ENCODE measurements around the gene DESI1.
"Not testable (repeated sequence)": the region's sequence is repeated elsewhere in the genome, so short reads cannot be mapped to it uniquely, and the experiment has no call there.

Gene DESI1

DNA sequence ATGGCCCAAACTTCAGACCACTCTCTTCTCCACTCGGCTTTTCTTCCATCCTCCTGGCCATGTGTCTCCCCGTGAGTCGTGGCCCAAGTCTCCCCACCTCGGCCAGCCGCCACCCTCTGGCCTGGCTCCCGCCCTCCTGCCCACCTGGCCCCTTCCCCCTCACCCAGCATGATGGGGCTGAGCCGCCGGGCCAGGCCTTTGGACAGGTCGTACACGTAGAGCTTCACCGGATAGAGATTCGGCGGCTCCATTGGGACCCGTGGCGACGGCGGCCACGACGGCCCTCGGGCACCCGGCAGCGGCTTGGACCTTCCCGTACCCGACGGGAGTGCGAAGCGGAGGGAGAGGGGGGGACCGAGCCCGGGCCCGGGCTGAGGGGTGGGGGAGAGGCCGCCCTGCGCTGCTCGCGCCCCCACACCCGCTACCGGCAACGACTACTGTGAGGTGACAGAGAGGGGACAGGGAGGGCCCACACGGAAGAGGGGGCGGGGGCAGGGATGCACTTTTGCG lies at the start of gene DESI1:
TSS of gene DESI1 (minus strand) at position 455 of the 510 bp plus-strand sequence. CDS start at position 251, 204 bp downstream.
- DNase-seq (ENCODE audit: low spot score): no peak

- DNase-seq (ENCODE audit: low spot score): no peak
Measured at GRCh38 chr22:41668971-41669911, 48.4 kb upstream of the DESI1 start.

DNA sequence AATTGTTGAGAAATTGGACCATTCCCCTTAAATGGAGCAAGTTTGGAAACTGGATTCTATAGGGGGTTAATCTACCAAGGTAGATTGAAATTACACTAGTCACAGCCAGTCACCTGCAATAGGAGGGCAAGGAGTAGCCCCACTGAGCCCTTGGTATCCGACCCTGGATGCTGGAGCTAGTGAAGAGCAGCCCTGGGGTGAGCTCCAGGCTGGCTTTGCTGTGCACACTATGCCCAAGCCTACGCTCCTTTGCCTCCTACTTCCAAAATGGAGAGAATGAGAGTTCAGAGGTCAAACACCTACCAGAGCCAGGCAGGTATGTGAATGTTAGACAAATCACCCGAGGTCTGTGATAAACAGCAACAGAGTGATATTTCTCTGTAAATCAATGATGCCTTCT lies 44.1 kb upstream of the DESI1 start:
- DNase-seq (ENCODE audit: low spot score): no peak

- no peak for DNase-seq (ENCODE audit: low spot score)
Measured at GRCh38 chr22:41664490-41664889, 43.6 kb upstream of the DESI1 start.

DNA sequence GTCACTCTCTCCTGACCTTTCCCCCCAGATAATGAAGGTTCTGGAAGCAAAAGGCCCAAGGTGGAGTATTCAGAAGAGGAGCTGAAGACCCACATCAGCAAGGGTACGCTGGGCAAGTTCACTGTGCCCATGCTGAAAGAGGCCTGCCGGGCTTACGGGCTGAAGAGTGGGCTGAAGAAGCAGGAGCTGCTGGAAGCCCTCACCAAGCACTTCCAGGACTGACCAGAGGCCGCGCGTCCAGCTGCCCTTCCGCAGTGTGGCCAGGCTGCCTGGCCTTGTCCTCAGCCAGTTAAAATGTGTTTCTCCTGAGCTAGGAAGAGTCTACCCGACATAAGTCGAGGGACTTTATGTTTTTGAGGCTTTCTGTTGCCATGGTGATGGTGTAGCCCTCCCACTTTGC lies 42.8 kb upstream of the DESI1 start:
- not testable (repeated sequence) for DNase-seq (ENCODE audit: low spot score)

- DNase-seq (ENCODE audit: low spot score): no peak
Measured at GRCh38 chr22:41661713-41662112, 40.9 kb upstream of the DESI1 start.

GRCh38 chr22:41661088-41661487 lies 40.2 kb upstream of the DESI1 start:
- DNase-seq (ENCODE audit: low spot score): no peak

GRCh38 chr22:41660416-41660815 lies 39.6 kb upstream of the DESI1 start:
- DNase-seq (ENCODE audit: low spot score): no peak

GRCh38 chr22:41659941-41660340 lies 39.1 kb upstream of the DESI1 start:
- DNase-seq (ENCODE audit: low spot score): no peak

GRCh38 chr22:41658869-41659268 lies 38.0 kb upstream of the DESI1 start:
- no peak for DNase-seq (ENCODE audit: low spot score)

- DNase-seq (ENCODE audit: low spot score): no peak
Measured at GRCh38 chr22:41657709-41658108, 36.9 kb upstream of the DESI1 start.

DNA sequence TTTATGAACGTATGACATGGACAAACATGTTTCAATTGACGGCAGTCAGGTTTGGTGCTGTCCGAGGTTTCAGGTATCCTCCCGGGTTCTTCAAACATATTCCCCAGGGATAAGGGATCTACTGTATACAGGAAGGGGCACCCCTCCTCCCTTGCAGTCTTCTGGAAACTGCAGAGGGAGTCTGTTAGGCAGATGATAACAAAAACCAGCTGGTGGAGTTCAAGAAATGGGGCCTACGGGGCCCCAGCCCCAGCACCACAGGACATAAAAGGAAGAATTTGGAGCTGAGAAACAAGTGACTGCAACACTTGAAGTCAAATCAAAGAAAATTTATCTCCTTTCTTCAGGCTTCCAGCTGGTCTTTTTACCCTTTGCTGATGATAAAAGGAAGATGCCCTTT lies 35.7 kb upstream of the DESI1 start:
- peak; percentile 37 for DNase-seq (ENCODE audit: low spot score)

DNA sequence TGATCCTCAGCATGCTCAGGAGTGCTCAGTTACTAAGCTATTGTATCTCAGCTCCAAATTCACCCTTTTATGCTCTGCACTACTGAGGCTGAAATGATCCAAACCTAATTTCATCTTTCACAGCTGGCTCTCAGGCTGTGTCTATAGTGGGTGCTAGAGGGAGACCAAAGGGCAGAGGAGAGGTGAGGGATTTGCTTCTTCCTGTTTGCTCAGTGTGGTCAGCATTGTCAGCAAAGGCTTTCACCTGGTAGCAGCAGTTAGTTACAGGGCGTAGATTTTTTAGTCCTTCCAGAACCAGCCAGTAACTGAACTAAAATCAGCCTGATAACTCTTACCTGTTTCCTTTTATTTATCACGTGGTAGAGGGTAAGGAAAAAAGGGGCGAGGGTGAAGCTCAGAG lies 33.5 kb upstream of the DESI1 start:
- DNase-seq (ENCODE audit: low spot score): no peak

- DNase-seq (ENCODE audit: low spot score): no peak
Measured at GRCh38 chr22:41650821-41651220, 30.0 kb upstream of the DESI1 start.

DNA sequence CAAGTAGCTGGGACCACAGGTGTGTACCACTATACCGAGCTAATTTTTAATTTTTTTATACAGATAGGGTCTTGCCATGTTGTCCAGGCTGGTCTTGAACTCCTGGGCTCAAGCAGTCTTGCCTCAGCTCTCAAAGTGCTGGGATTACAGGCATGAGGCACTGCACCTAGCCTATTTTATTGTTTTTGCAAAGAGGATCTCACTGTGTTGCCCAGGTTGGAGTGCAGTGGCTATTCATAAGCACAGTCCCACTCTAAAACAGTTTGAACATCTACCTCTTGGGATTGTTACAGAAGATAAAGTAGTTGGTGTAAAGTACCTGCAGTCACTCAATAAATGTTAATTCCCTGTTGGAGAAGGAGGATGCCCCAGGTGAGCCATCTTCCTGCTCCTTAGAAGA lies 29.4 kb upstream of the DESI1 start:
- DNase-seq (ENCODE audit: low spot score): no peak

DNA sequence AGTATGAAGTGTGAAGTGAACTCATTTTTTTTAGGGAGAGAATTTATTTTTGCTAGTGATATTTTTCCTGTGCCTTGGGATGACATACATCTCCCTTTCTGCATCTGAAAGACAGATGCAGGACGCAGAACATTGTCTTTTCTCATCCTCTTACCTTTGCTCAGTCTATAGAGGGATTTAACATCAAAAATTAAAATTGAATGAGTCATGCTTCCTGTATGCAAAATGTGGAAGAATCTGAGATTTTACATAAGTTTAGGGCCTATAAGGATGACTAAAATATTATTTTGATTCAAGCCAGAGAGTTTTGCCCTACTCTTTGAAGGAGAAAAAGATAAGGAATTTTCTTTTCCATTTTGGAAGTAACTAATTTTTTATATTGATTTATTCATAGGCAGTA lies 27.6 kb upstream of the DESI1 start:
- no peak for DNase-seq (ENCODE audit: low spot score)

DNA sequence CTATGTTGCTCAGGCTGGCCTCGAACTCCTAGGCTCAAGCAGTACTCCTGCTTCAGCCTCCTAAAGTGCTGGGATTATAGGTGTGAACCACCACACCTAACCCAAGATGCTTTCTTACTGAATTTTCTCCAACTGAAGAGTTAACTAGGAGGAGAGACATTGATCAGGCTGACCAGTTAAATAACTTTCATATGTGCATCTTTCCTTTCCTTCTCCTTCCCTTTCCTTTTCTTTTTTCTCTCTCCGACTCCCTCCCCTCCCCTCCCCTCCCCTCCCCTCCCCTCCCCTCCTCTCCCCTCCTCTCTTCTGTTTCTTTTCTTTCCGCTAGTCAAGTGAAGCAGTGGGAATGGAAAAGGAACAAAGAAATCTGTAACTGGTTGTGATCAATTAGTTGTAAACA lies 26.9 kb upstream of the DESI1 start:
- no peak for DNase-seq (ENCODE audit: low spot score)

GRCh38 chr22:41642331-41643110 lies 21.7 kb upstream of the DESI1 start:
- no peak for DNase-seq (ENCODE audit: low spot score)

- DNase-seq (ENCODE audit: low spot score): no peak
Measured at GRCh38 chr22:41641854-41642253, 21.0 kb upstream of the DESI1 start.

GRCh38 chr22:41638748-41639147 lies 17.9 kb upstream of the DESI1 start:
- DNase-seq (ENCODE audit: low spot score): no peak

DNA sequence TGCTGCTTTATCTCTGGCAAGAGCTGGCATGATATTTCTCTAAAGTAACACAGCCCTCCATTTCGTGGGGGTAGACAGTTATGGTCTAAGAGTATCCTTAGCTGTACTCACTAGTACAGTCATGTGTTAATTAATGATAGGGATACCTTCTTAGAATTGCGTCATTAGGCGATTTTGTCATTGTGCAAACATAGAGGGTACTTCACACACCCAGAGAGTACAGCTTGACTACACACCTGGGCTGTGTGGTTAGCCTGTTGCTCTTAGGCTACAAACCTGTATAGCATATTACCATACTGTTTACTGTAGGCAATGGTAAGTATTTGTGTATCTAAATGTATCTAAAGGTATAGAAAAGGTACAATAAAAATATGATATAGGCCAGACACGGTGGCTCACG lies 17.3 kb upstream of the DESI1 start:
- DNase-seq (ENCODE audit: low spot score): no peak

DNA sequence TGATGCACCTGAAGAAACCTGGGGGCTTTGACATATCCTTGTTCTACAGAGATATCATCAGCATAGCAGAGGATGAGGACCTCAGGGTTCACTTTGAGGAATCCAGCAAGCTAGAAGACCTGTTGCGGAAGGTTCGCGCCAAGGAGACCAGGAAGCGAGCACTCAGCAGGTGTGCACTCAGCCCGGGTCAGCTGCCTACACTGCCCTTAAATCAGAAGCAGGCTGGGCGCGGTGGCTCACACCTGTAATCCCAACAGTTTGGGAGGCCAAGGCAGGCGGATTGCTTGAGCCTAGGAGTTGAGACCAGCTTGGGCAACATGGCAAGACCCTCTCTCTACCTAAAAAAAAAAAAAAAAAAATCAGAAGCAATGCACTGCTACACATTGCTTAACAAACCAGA lies 16.8 kb upstream of the DESI1 start:
- not testable (repeated sequence) for DNase-seq (ENCODE audit: low spot score)

GRCh38 chr22:41636467-41636866 lies 15.6 kb upstream of the DESI1 start:
- DNase-seq (ENCODE audit: low spot score): no peak
